Endothelial cell of umbilical vein (primary cell): Measurements from ENCODE around the gene ITSN1. TPM values are rescaled to one million over a fixed set of nuclear protein-coding genes. Genes with fewer than 3 reads are reported as not detected.
A peak's percentile ranks its signal among the peaks of the same experiment; 100 is the strongest.

ENCODE experiments used
- BruUV-seq: library from RNA; stranded (reverse); fragments of 400-500 nt; replicated peaks from 2 replicates; lab custom pipeline; 2021; lab: Mats Ljungman, UMichigan
- CTCF ChIA-PET: fragments of 300-600, 350-600 bp; sonication (Branson Sonifier 250); formaldehyde crosslinking; loops from one replicate; lab custom pipeline; 2021; ENCODE audit warnings: antibody characterized with exemption, inconsistent platforms; lab: Charles Lee
- POLR2A ChIA-PET: fragments of 300-600, 350-600 bp; sonication (Branson Sonifier 250); formaldehyde crosslinking; loops from one replicate; lab custom pipeline; 2021; ENCODE audit warnings: antibody characterized with exemption, inconsistent platforms; lab: Charles Lee
- DNase-seq: peaks from one replicate; pipeline ENCODE4 v3.0.0-alpha.2; 2011; ENCODE audit warnings: low read depth, low spot score
- FAIRE-seq: peaks from 2 replicates; lab custom pipeline; 2011; peaks lifted over from hg19 to GRCh38; lab: Jason Lieb, UNC
- H2AFZ ChIP-seq: 2 replicates; pipeline ENCODE4 v1.6.0; 2012; ENCODE audit warnings: low read depth, low read length, control low read depth, inconsistent platforms
- H3K27ac ChIP-seq: 2 replicates; pipeline ENCODE4 v1.5.1; 2011; ENCODE audit warnings: low read depth, mild to moderate bottlenecking, control low read depth, low read length, moderate library complexity; ENCODE audit not compliant: insufficient read depth
- H3K27me3 ChIP-seq, 2 experiments: 2 replicates each; pipeline versions ENCODE4 v1.6.0 to v1.6.1; 2011; ENCODE audit warnings: low read length in 2 of 2, mixed read lengths in 1 of 2; ENCODE audit not compliant: control insufficient read depth in 2 of 2, insufficient read depth in 2 of 2
- H3K36me3 ChIP-seq, 2 experiments: 2 replicates in 1 of 2; 3 replicates in 1 of 2; pipeline ENCODE4 v1.5.1; 2011; ENCODE audit warnings: low read length in 2 of 2, mild to moderate bottlenecking in 1 of 2, moderate library complexity in 1 of 2; ENCODE audit not compliant: control insufficient read depth in 2 of 2, insufficient read depth in 2 of 2; ENCODE audit errors: extremely low read depth in 1 of 2
- H3K4me1 ChIP-seq: 3 replicates; pipeline ENCODE4 v1.5.1; 2011; ENCODE audit warnings: mild to moderate bottlenecking, low read length; ENCODE audit not compliant: control insufficient read depth, insufficient read depth; ENCODE audit errors: extremely low read depth
- H3K4me2 ChIP-seq: 2 replicates; pipeline ENCODE4 v1.6.1; 2011; ENCODE audit warnings: low read length, control low read depth, mixed read lengths; ENCODE audit not compliant: insufficient read depth
- H3K4me3 ChIP-seq, 3 experiments: fragments of 200-600 bp in 1 of 3; sonication (generic), shearing (Covaris generic) in 1 of 3; replicated peaks in 1 of 3; 2 replicates each; pipeline ENCODE4 v1.5.1; 2011 to 2016; ENCODE audit warnings: control low read depth in 3 of 3, low read length in 3 of 3, mild to moderate bottlenecking in 2 of 3, inconsistent platforms in 1 of 3, low read depth in 1 of 3, moderate library complexity in 1 of 3; ENCODE audit not compliant: insufficient read depth in 1 of 3
- H3K79me2 ChIP-seq: 2 replicates; pipeline ENCODE4 v1.6.0; 2012; ENCODE audit warnings: low read length, inconsistent platforms; ENCODE audit not compliant: control insufficient read depth, insufficient read depth
- H3K9ac ChIP-seq: replicated peaks from 2 replicates; pipeline ENCODE3; 2011; ENCODE audit warnings: low read length, control low read depth; ENCODE audit not compliant: insufficient read depth; ENCODE audit errors: extremely low read depth
- H3K9me1 ChIP-seq: replicated peaks from 3 replicates; pipeline ENCODE4 v1.6.0; 2011; ENCODE audit warnings: mild to moderate bottlenecking, low read length; ENCODE audit not compliant: control insufficient read depth, insufficient read depth; ENCODE audit errors: extremely low read depth
- H3K9me3 ChIP-seq: replicated peaks from 2 replicates; pipeline ENCODE4 v1.5.1; 2012; ENCODE audit warnings: low read length, inconsistent platforms; ENCODE audit not compliant: control insufficient read depth, insufficient read depth
- H4K20me1 ChIP-seq: replicated peaks from 2 replicates; pipeline ENCODE3; 2011; ENCODE audit warnings: mild to moderate bottlenecking, low read length; ENCODE audit not compliant: control insufficient read depth, insufficient read depth; ENCODE audit errors: extremely low read depth
- EZH2 ChIP-seq: IDR thresholded peaks from 2 replicates; pipeline ENCODE4 v1.6.1; 2012; ENCODE audit warnings: borderline replicate concordance, low read depth, mild to moderate bottlenecking, moderate library complexity, low read length, inconsistent platforms; ENCODE audit not compliant: severe bottlenecking
- FOS ChIP-seq: IDR thresholded peaks from 2 replicates; pipeline ENCODE4 v1.6.1; 2011; ENCODE audit warnings: mild to moderate bottlenecking, low read length, moderate library complexity, borderline replicate concordance; ENCODE audit not compliant: insufficient read depth
- GATA2 ChIP-seq: IDR thresholded peaks from 2 replicates; pipeline ENCODE4 v1.7.0; 2011; ENCODE audit warnings: low read depth, mild to moderate bottlenecking, moderate library complexity, mixed read lengths, low read length; ENCODE audit not compliant: insufficient read length, insufficient read depth
- JUN ChIP-seq: IDR thresholded peaks from 2 replicates; pipeline ENCODE4 v1.6.1; 2011; ENCODE audit warnings: borderline replicate concordance, low read depth; ENCODE audit not compliant: insufficient read length, insufficient read depth
- MAX ChIP-seq: IDR thresholded peaks from 2 replicates; pipeline ENCODE4 v1.6.1; 2011; ENCODE audit not compliant: insufficient read depth, insufficient read length
- MYC ChIP-seq: IDR thresholded peaks from one replicate; pipeline ENCODE4 v1.6.1; 2011; ENCODE audit warnings: mild to moderate bottlenecking, low read depth, low read length
- POLR2A ChIP-seq: IDR thresholded peaks from 2 replicates; pipeline ENCODE4 v1.6.1; 2012; ENCODE audit warnings: low read depth, mild to moderate bottlenecking, control low read depth, low read length
- POLR2AphosphoS5 ChIP-seq: IDR thresholded peaks from 2 replicates; pipeline ENCODE4 v1.6.1; 2012; ENCODE audit warnings: low read depth, mild to moderate bottlenecking, control low read depth, low read length, moderate library complexity; ENCODE audit not compliant: insufficient read depth
- dilution Hi-C: fragments of 300-500 bp; cut with MboI; formaldehyde crosslinking; loops from one replicate; pipeline ENCODE4 v1.15.0; 2019; ENCODE audit warnings: low sequenced_read_pairs; ENCODE audit not compliant: extremely low pct_ligation_motif_present
- intact Hi-C: fragments of 100-400 bp; cut with micrococcal nuclease; formaldehyde crosslinking; loops from one replicate; pipeline ENCODE4 v1.10.0; 2022
- polyA plus RNA-seq, 4 experiments: library from polyadenylated mRNA; depleted of rRNA in 3 of 4; stranded (reverse) in 3 of 4; unstranded in 1 of 4; fragments of >200 nt; gene quantifications; 2 replicates each; pipeline versions ENCODE4 v1.2.1 to v1.2.3, GENCODE V29; 2011 to 2012; ENCODE audit warnings: missing spikeins in 1 of 4
- total RNA-seq: library from RNA; stranded (reverse); gene quantifications from 2 replicates; pipeline ENCODE4 v1.2.3, GENCODE V29; 2021
- TF ChIP-seq, protein P1 (sequence below), 2 donors: IDR thresholded peaks; 1 replicate in 1 of 2; 2 replicates in 1 of 2; pipeline ENCODE4 v1.5.1; 2011; ENCODE audit warnings: low read length in 2 of 2, mild to moderate bottlenecking in 2 of 2, moderate library complexity in 2 of 2, control low read depth in 1 of 2, inconsistent platforms in 1 of 2, low read depth in 1 of 2; ENCODE audit not compliant: insufficient read depth in 1 of 2; ENCODE audit errors: extremely low read depth in 1 of 2

Gene ITSN1
- total and polyA plus RNA-seq, 2 donors (not counting 3 experiments of a cell fraction or from before 2014, with no cell fraction given): 72.2 to 86.8 TPM

GRCh38 chr21:33895356-33895755, 253.1 kb downstream of the ITSN1 start:
- dilution Hi-C loops: no loop called here
- H2AFZ ChIP-seq: no peak overlapping the region
- H3K36me3 ChIP-seq: no peaks in the 10 kb centered on the region
- ChIA-PET CTCF (interaction anchor here (0.7 to 4.7 kb wide), 21 partner anchors 9 to 350 kb away, joined by 3 to 33 read pairs (median 4); partner anchors contain the start of gene DONSON), POLR2A (no interaction called here)
- no peaks in the 10 kb centered on the region for H3K79me2 ChIP-seq
- DNase-seq (no peak), FAIRE-seq (no peak)
- peaks cover 30% of the 10 kb centered on the region for H3K4me1 ChIP-seq
- no peak overlapping the region for H3K4me2 ChIP-seq
- H3K27ac ChIP-seq: no peak overlapping the region
- no peak overlapping the region for H3K4me3 ChIP-seq
- H3K9ac ChIP-seq: no peak overlapping the region
- H3K9me3 ChIP-seq: no peaks in the 10 kb centered on the region
- no peak for TF ChIP-seq GATA2
- TF ChIP-seq POLR2AphosphoS5: no peak
- H3K27me3 ChIP-seq: no peaks in the 10 kb centered on the region
- BruUV-seq: no TSS peak
- H3K9me1 ChIP-seq: no peaks in the 10 kb centered on the region
- H4K20me1 ChIP-seq: no peaks in the 10 kb centered on the region
- intact Hi-C loops: loop anchor here (2.0 to 5.0 kb wide), 3 partner anchors 289 to 353 kb away; partner anchors contain the start of genes DONSON, GART and SON

DNA sequence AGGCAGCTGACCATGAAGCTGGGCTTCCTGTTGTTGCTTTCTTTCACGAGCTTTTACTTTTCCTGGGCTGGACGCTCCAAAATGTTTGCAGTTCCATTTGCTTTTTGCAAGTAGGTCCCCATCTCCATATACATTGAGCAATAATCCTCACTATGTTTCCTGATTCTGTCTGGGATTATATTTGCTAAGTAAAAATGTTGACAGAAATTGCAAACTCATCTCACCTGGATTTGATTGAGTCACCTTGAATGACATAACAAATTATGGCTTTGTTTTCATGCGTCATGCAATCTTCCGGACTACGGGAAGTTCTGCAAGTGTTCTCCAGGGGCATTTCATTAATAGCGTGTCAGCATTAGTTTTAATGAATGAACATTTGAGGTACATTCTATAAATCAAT, 254.4 kb downstream of the ITSN1 start:
- Histone ChIP-seq H3K9ac (no peak overlapping the region), H2AFZ (no peak overlapping the region), H3K36me3 (peaks cover 0 to under 1% of the 10 kb centered on the region in 2 experiments), H4K20me1 (no peaks in the 10 kb centered on the region), H3K9me3 (no peaks in the 10 kb centered on the region), H3K4me2 (no peak overlapping the region), H3K4me1 (peaks cover 30% of the 10 kb centered on the region), H3K27me3 (no peaks in the 10 kb centered on the region), H3K9me1 (no peaks in the 10 kb centered on the region), H3K79me2 (no peaks in the 10 kb centered on the region), H3K4me3 (no peak overlapping the region), H3K27ac (no peak overlapping the region)
- ChIA-PET CTCF (interaction anchor here (1.5 to 4.7 kb wide), 2 partner anchors 291 kb away, joined by 8 to 33 read pairs; no protein-coding TSS in a partner anchor), POLR2A (no interaction called here)
- intact Hi-C loops: loop anchor here (5.0 kb wide), 1 partner anchor 309 kb away; the partner anchor contains the start of gene DONSON
- BruUV-seq: no TSS peak
- dilution Hi-C loops: no loop called here
- no peak for DNase-seq
- peak; percentile 21 for FAIRE-seq
- no peak for TF ChIP-seq MAX
- no peak for TF ChIP-seq MYC
- TF ChIP-seq, protein P1, sequence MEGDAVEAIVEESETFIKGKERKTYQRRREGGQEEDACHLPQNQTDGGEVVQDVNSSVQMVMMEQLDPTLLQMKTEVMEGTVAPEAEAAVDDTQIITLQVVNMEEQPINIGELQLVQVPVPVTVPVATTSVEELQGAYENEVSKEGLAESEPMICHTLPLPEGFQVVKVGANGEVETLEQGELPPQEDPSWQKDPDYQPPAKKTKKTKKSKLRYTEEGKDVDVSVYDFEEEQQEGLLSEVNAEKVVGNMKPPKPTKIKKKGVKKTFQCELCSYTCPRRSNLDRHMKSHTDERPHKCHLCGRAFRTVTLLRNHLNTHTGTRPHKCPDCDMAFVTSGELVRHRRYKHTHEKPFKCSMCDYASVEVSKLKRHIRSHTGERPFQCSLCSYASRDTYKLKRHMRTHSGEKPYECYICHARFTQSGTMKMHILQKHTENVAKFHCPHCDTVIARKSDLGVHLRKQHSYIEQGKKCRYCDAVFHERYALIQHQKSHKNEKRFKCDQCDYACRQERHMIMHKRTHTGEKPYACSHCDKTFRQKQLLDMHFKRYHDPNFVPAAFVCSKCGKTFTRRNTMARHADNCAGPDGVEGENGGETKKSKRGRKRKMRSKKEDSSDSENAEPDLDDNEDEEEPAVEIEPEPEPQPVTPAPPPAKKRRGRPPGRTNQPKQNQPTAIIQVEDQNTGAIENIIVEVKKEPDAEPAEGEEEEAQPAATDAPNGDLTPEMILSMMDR (IDR thresholded peaks at IDR 0.05; ENCODE audit: extremely low read depth in 1 of 2, insufficient read depth in 1 of 2, low read depth in 1 of 2, low read length in 2 of 2): no peak
- TF ChIP-seq FOS: no peak
- TF ChIP-seq POLR2A: no peak
- TF ChIP-seq JUN: no peak
- no peak for TF ChIP-seq GATA2
- no peak for TF ChIP-seq EZH2
- no peak for TF ChIP-seq POLR2AphosphoS5
